Testis (tissue), 2 donors: ENCODE measurements around the gene IRF8.

Experiments
- CTCF ChIP-seq, 3 experiments: fragments of 450-650 bp in 2 of 3; fragments of 200-600 bp in 1 of 3; sonication (generic) in 1 of 3; IDR thresholded peaks; one replicate each; pipeline ENCODE4 v1.5.1; 2016 to 2019; ENCODE audit warnings: antibody characterized with exemption in 3 of 3, mild to moderate bottlenecking in 2 of 3, moderate library complexity in 1 of 3
- POLR2A ChIP-seq: fragments of 450-650 bp; IDR thresholded peaks from one replicate; pipeline ENCODE4 v1.6.1; 2017; ENCODE audit warnings: antibody characterized with exemption, mild to moderate bottlenecking, moderate library complexity

- TF ChIP-seq CTCF (IDR thresholded peaks at IDR 0.05) (no peak), POLR2A (no peak)
These were observed 51.4 kb downstream of the IRF8 start for GRCh38 chr16:85950136-85950918.
